ENCODE measurements around the gene PRDM16. TPM values are rescaled to one million over a fixed set of nuclear protein-coding genes. Genes with fewer than 3 reads are reported as not detected.

Gene PRDM16
- total RNA-seq, 1 experiment from 2014 or later: 0.17 TPM

GRCh38 chr1:3479511-3480368, 410.7 kb downstream of the PRDM16 start:
- Histone ChIP-seq H3K79me2 (ENCODE audit: insufficient read depth, low read length) (no peaks in the 10 kb centered on the region), H3K9me3 (ENCODE audit: control insufficient read depth, low read depth, low read length) (no peaks in the 10 kb centered on the region), H3K14ac (ENCODE audit: insufficient read depth, low read length) (no peak overlapping the region), H4K91ac (ENCODE audit: insufficient read length, low read depth, low read length) (no peak overlapping the region), H3K56ac (ENCODE audit: insufficient read length, low read depth, low read length) (no peak overlapping the region), H3K23me2 (ENCODE audit: insufficient read length, low read depth, low read length, poor library complexity, severe bottlenecking) (no peaks in the 10 kb centered on the region), H3K27ac (ENCODE audit: insufficient read length, low read depth, low read length) (no peak overlapping the region), H3T11ph (ENCODE audit: low read length) (no peak overlapping the region), H3K23ac (ENCODE audit: insufficient read length, low read depth, low read length) (no peak overlapping the region), H3K4me1 (ENCODE audit: insufficient read depth, low read length) (no peaks in the 10 kb centered on the region), H2BK5ac (ENCODE audit: insufficient read length, low read length) (no peak overlapping the region), H2AFZ (ENCODE audit: low read length) (no peak overlapping the region), H4K5ac (ENCODE audit: insufficient read length, low read depth, low read length) (no peak overlapping the region), H2AK5ac (ENCODE audit: insufficient read length, low read length) (no peak overlapping the region), H3K4ac (ENCODE audit: low read depth, low read length) (no peak overlapping the region), H3K4me2 (ENCODE audit: insufficient read depth, insufficient read length, low read length) (no peak overlapping the region), H2BK120ac (ENCODE audit: low read depth, low read length, poor library complexity, severe bottlenecking) (no peak overlapping the region), H2BK15ac (ENCODE audit: low read depth, low read length) (no peak overlapping the region), H3K9ac (ENCODE audit: extremely low read depth, insufficient read length, low read length) (no peak overlapping the region), H2BK20ac (ENCODE audit: low read depth, low read length, poor library complexity, severe bottlenecking) (no peak overlapping the region), H4K8ac (replicated peaks; ENCODE audit: insufficient read length, low read depth, low read length) (no peak overlapping the region), H3K18ac (ENCODE audit: insufficient read length, low read depth, low read length) (no peak overlapping the region), H2BK12ac (ENCODE audit: insufficient read length, low read depth, low read length) (no peak overlapping the region), H3K27me3 (ENCODE audit: insufficient read depth, low read length) (no peaks in the 10 kb centered on the region), H4K20me1 (ENCODE audit: control insufficient read depth, insufficient read depth, insufficient read length) (no peaks in the 10 kb centered on the region), H3K79me1 (ENCODE audit: insufficient read depth, low read depth, low read length, poor library complexity, severe bottlenecking) (no peaks in the 10 kb centered on the region)
- peaks cover 4% of the 10 kb centered on the region for H3K27me3 Mint-ChIP-seq (ENCODE audit: low read depth)
- H3K4me1 Mint-ChIP-seq: peaks cover 2 to 3% of the 10 kb centered on the region in 2 experiments; a peak in 3 of 4 replicates
- no peak overlapping the region for H3K4me3 Mint-ChIP-seq
- H3K36me3 Mint-ChIP-seq (ENCODE audit: insufficient read depth in 1 of 3, low read depth in 3 of 3): peaks cover 0 to 6% (median 5%) of the 10 kb centered on the region in 3 experiments; a peak in 4 of 7 replicates
- TF ChIP-seq CTCF (conservative IDR thresholded peaks at IDR 0.05): no peak
- H3K27ac Mint-ChIP-seq: no peak overlapping the region; a peak in 1 of 7 replicates
- no peak for DNase-seq
- WGBS (ENCODE audit: extremely low coverage, insufficient read length, low lambda C conversion rate): no CpG with 5 or more reads among the region's 30 CpGs
- H3K9me3 Mint-ChIP-seq: peaks cover 2 to 7% of the 10 kb centered on the region in 2 experiments; a peak in 3 of 5 replicates

All from H9 (cell line).